Trophoblast cell (in vitro differentiated cells and primary cell): ENCODE results near the gene FIGLA.

Source experiments
- DNase-seq, 2 donors: peaks; one replicate each; pipeline ENCODE4 v3.0.0-alpha.2; 2016
- H2AFZ ChIP-seq: 2 replicates; pipeline ENCODE4 v1.6.1; 2013; ENCODE audit warnings: low read length, moderate library complexity, mild to moderate bottlenecking; ENCODE audit not compliant: insufficient read depth, poor library complexity
- H2AK5ac ChIP-seq: 2 replicates; pipeline ENCODE4 v1.6.1; 2013; ENCODE audit warnings: mild to moderate bottlenecking, low read length
- H2BK120ac ChIP-seq: 2 replicates; pipeline ENCODE4 v1.6.1; 2013; ENCODE audit warnings: low read length, mild to moderate bottlenecking, moderate library complexity; ENCODE audit not compliant: insufficient read depth, poor library complexity
- H2BK12ac ChIP-seq: 2 replicates; pipeline ENCODE4 v1.6.1; 2013; ENCODE audit warnings: mild to moderate bottlenecking, low read length, moderate library complexity
- H2BK5ac ChIP-seq: 2 replicates; pipeline ENCODE4 v1.6.1; 2013; ENCODE audit warnings: low read length, low read depth, moderate library complexity, mild to moderate bottlenecking; ENCODE audit not compliant: poor library complexity
- H3K14ac ChIP-seq: 2 replicates; pipeline ENCODE4 v1.6.1; 2013; ENCODE audit warnings: mild to moderate bottlenecking, low read length
- H3K18ac ChIP-seq: 2 replicates; pipeline ENCODE4 v1.6.1; 2013; ENCODE audit warnings: mild to moderate bottlenecking, low read length
- H3K23ac ChIP-seq: 2 replicates; pipeline ENCODE4 v1.6.1; 2013; ENCODE audit warnings: low read length
- H3K27ac ChIP-seq: 2 replicates; pipeline ENCODE4 v1.5.1; 2013; ENCODE audit warnings: low read depth, mild to moderate bottlenecking, inconsistent platforms, low read length, moderate library complexity
- H3K27me3 ChIP-seq: 2 replicates; pipeline ENCODE4 v1.6.1; 2013; ENCODE audit warnings: inconsistent platforms, mild to moderate bottlenecking, low read length, moderate library complexity; ENCODE audit not compliant: insufficient read depth
- H3K36me3 ChIP-seq, 2 experiments: 1 replicate in 1 of 2; 2 replicates in 1 of 2; pipeline ENCODE4 v1.6.1; 2013; ENCODE audit warnings: low read length in 2 of 2, mild to moderate bottlenecking in 2 of 2, moderate library complexity in 1 of 2; ENCODE audit not compliant: insufficient read depth in 2 of 2, control insufficient read depth in 1 of 2
- H3K4ac ChIP-seq: 2 replicates; pipeline ENCODE4 v1.6.1; 2013; ENCODE audit warnings: low read depth, mild to moderate bottlenecking, low read length, moderate library complexity
- H3K4me1 ChIP-seq, 2 experiments: 1 replicate in 1 of 2; 2 replicates in 1 of 2; pipeline ENCODE4 v1.6.1; 2013; ENCODE audit warnings: low read length in 2 of 2, mild to moderate bottlenecking in 2 of 2, moderate library complexity in 1 of 2; ENCODE audit not compliant: insufficient read depth in 2 of 2, control insufficient read depth in 1 of 2
- H3K4me2 ChIP-seq: 2 replicates; pipeline ENCODE4 v1.6.1; 2013; ENCODE audit warnings: inconsistent platforms, mild to moderate bottlenecking, low read length, moderate library complexity
- H3K4me3 ChIP-seq: 2 replicates; pipeline ENCODE4 v1.5.1; 2013; ENCODE audit warnings: mild to moderate bottlenecking, low read depth, low read length, inconsistent platforms
- H3K79me1 ChIP-seq: one replicate; pipeline ENCODE4 v1.6.1; 2013; ENCODE audit warnings: low read length
- H3K79me2 ChIP-seq: 2 replicates; pipeline ENCODE4 v1.6.1; 2013; ENCODE audit warnings: low read length, mild to moderate bottlenecking; ENCODE audit not compliant: control insufficient read depth, insufficient read depth, poor library complexity
- H3K9ac ChIP-seq: 2 replicates; pipeline ENCODE4 v1.6.1; 2013; ENCODE audit warnings: mild to moderate bottlenecking, low read length
- H3K9me3 ChIP-seq: 2 replicates; pipeline ENCODE4 v1.6.1; 2013; ENCODE audit warnings: low read depth, mild to moderate bottlenecking, control low read depth, inconsistent platforms, low read length; ENCODE audit not compliant: insufficient read depth
- H4K12ac ChIP-seq: 2 replicates; pipeline ENCODE4 v1.6.1; 2013; ENCODE audit warnings: low read depth, mild to moderate bottlenecking, low read length, moderate library complexity
- H4K8ac ChIP-seq: 2 replicates; pipeline ENCODE4 v1.6.1; 2013; ENCODE audit warnings: low read depth, mild to moderate bottlenecking, low read length, moderate library complexity
- H4K91ac ChIP-seq: one replicate; pipeline ENCODE4 v1.6.1; 2013; ENCODE audit warnings: low read depth, mild to moderate bottlenecking, low read length, moderate library complexity
- WGBS: extraction: QIAGEN DNeasy Blood & Tissue Kit; methylation state at CpG from one replicate; pipeline ENCODE4 v1.1.7; 2013; ENCODE audit warnings: missing lambda C conversion rate; ENCODE audit not compliant: insufficient read length, insufficient coverage; ENCODE audit errors: extremely low coverage; 5-methylcytosine and 5-hydroxymethylcytosine counted together

The FIGLA gene

GRCh38 chr2:70767699-70768589 lies 22.5 kb downstream of the FIGLA start, which contains the start of gene ADD2:
Gene ADD2 (minus strand): TSS chr2:70768200. CDS start chr2:70706408, 61,792 bp downstream.
- Histone ChIP-seq H4K12ac (no peak within 1 kb of the TSS), H3K36me3 (no peaks in the 10 kb centered on the region), H2BK12ac (no peak within 1 kb of the TSS), H3K27me3 (peaks cover 19% of the 10 kb centered on the region), H2BK5ac (no peak within 1 kb of the TSS), H3K79me2 (no peaks in the 10 kb centered on the region), H3K4ac (no peak within 1 kb of the TSS), H2AK5ac (no peak within 1 kb of the TSS), H4K8ac (peak within 1 kb of the TSS; percentile 48), H3K9me3 (no peaks in the 10 kb centered on the region), H3K9ac (peak within 1 kb of the TSS; percentile 23), H2AFZ (peak within 1 kb of the TSS; percentile 19), H3K4me3 (peak within 1 kb of the TSS; percentile 37), H3K4me2 (peak within 1 kb of the TSS; percentile 92), H4K91ac (no peak within 1 kb of the TSS), H3K23ac (no peak within 1 kb of the TSS), H3K79me1 (no peaks in the 10 kb centered on the region), H3K27ac (no peak within 1 kb of the TSS), H3K14ac (no peak within 1 kb of the TSS), H3K18ac (no peak within 1 kb of the TSS), H3K4me1 (peaks cover 8 to 11% of the 10 kb centered on the region in 2 experiments), H2BK120ac (no peak within 1 kb of the TSS)
- WGBS = no CpG with 5 or more reads among the region's 74 CpGs
- DNase-seq = peak in 1 of 2 donors; percentile 36

GRCh38 chr2:70767079-70767698 lies 23.3 kb downstream of the FIGLA start:
- no peak overlapping the region for H2BK5ac ChIP-seq
- no peaks in the 10 kb centered on the region for H3K36me3 ChIP-seq
- no peak overlapping the region for H2AFZ ChIP-seq
- no peak overlapping the region for H3K23ac ChIP-seq
- no peak overlapping the region for H3K18ac ChIP-seq
- H2BK12ac ChIP-seq = no peak overlapping the region
- H3K79me2 ChIP-seq = no peaks in the 10 kb centered on the region
- H3K27ac ChIP-seq = no peak overlapping the region
- H3K4me3 ChIP-seq = peak overlapping the region; percentile 37
- WGBS = no CpG with 5 or more reads among the region's 51 CpGs
- H4K8ac ChIP-seq = no peak overlapping the region
- no peak overlapping the region for H2AK5ac ChIP-seq
- no peak overlapping the region for H4K12ac ChIP-seq
- no peak overlapping the region for H2BK120ac ChIP-seq
- H3K9me3 ChIP-seq = no peaks in the 10 kb centered on the region
- H3K79me1 ChIP-seq = no peaks in the 10 kb centered on the region
- H3K14ac ChIP-seq = no peak overlapping the region
- no peak overlapping the region for H3K9ac ChIP-seq
- H3K4me2 ChIP-seq = peak overlapping the region; percentile 92
- H3K27me3 ChIP-seq = peaks cover 19% of the 10 kb centered on the region
- no peak for DNase-seq
- peaks cover 8 to 11% of the 10 kb centered on the region in 2 experiments for H3K4me1 ChIP-seq
- H3K4ac ChIP-seq = no peak overlapping the region
- H4K91ac ChIP-seq = no peak overlapping the region

GRCh38 chr2:70766357-70767078 lies 23.9 kb downstream of the FIGLA start:
- DNase-seq = no peak
- H4K12ac ChIP-seq = no peak overlapping the region
- no peak overlapping the region for H2BK5ac ChIP-seq
- no peak overlapping the region for H2AK5ac ChIP-seq
- peaks cover 8 to 11% of the 10 kb centered on the region in 2 experiments for H3K4me1 ChIP-seq
- H2BK12ac ChIP-seq = no peak overlapping the region
- H2AFZ ChIP-seq = no peak overlapping the region
- no peak overlapping the region for H3K4ac ChIP-seq
- WGBS = no CpG with 5 or more reads among the region's 7 CpGs
- no peak overlapping the region for H3K18ac ChIP-seq
- H3K27ac ChIP-seq = no peak overlapping the region
- H3K79me1 ChIP-seq = no peaks in the 10 kb centered on the region
- no peaks in the 10 kb centered on the region for H3K9me3 ChIP-seq
- H3K27me3 ChIP-seq = peaks cover 19% of the 10 kb centered on the region
- no peak overlapping the region for H4K91ac ChIP-seq
- peak overlapping the region; percentile 92 for H3K4me2 ChIP-seq
- no peak overlapping the region for H3K9ac ChIP-seq
- H3K23ac ChIP-seq = no peak overlapping the region
- H3K36me3 ChIP-seq = no peaks in the 10 kb centered on the region
- H4K8ac ChIP-seq = no peak overlapping the region
- H2BK120ac ChIP-seq = no peak overlapping the region
- no peak overlapping the region for H3K14ac ChIP-seq
- H3K4me3 ChIP-seq = no peak overlapping the region
- H3K79me2 ChIP-seq = no peaks in the 10 kb centered on the region

GRCh38 chr2:70765507-70765906 lies 24.9 kb downstream of the FIGLA start:
- Histone ChIP-seq H3K23ac (no peak overlapping the region), H3K14ac (no peak overlapping the region), H3K79me2 (no peaks in the 10 kb centered on the region), H2AK5ac (no peak overlapping the region), H2AFZ (no peak overlapping the region), H3K18ac (no peak overlapping the region), H3K4me2 (no peak overlapping the region), H3K9me3 (no peaks in the 10 kb centered on the region), H3K79me1 (no peaks in the 10 kb centered on the region), H3K27ac (no peak overlapping the region), H3K36me3 (no peaks in the 10 kb centered on the region), H3K4ac (no peak overlapping the region), H4K91ac (no peak overlapping the region), H4K12ac (no peak overlapping the region), H2BK5ac (no peak overlapping the region), H2BK120ac (no peak overlapping the region), H3K27me3 (peaks cover 19% of the 10 kb centered on the region), H3K4me1 (peaks cover 8 to 11% of the 10 kb centered on the region in 2 experiments), H4K8ac (no peak overlapping the region), H2BK12ac (no peak overlapping the region), H3K9ac (no peak overlapping the region), H3K4me3 (no peak overlapping the region)
- WGBS = no CpG with 5 or more reads among the region's 7 CpGs
- DNase-seq = no peak
